Measurements from ENCODE around the gene EFNA2. TPM values are rescaled to one million over a fixed set of nuclear protein-coding genes. Genes with fewer than 3 reads are reported as not detected.

The EFNA2 gene
- total RNA-seq, 1 donor from 2014 or later = 3.8 TPM

DNA sequence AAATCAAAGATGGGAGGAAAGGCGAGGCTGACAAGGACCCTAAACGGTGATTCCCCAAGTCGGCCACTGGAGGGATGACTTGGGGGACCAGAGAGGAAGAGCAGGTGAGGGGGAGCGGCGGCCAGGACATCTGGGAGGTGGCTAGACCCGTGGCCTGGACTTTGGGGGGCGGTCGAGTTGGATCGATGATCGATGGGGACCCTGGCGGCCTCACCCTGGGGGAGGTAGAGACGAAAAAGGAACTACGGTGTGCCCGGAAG is 24.2 kb upstream of the EFNA2 start:
- TF ChIP-seq, protein P1, sequence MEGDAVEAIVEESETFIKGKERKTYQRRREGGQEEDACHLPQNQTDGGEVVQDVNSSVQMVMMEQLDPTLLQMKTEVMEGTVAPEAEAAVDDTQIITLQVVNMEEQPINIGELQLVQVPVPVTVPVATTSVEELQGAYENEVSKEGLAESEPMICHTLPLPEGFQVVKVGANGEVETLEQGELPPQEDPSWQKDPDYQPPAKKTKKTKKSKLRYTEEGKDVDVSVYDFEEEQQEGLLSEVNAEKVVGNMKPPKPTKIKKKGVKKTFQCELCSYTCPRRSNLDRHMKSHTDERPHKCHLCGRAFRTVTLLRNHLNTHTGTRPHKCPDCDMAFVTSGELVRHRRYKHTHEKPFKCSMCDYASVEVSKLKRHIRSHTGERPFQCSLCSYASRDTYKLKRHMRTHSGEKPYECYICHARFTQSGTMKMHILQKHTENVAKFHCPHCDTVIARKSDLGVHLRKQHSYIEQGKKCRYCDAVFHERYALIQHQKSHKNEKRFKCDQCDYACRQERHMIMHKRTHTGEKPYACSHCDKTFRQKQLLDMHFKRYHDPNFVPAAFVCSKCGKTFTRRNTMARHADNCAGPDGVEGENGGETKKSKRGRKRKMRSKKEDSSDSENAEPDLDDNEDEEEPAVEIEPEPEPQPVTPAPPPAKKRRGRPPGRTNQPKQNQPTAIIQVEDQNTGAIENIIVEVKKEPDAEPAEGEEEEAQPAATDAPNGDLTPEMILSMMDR (IDR thresholded peaks at IDR 0.05) = peak; percentile 26
- H3K9me3 Mint-ChIP-seq (ENCODE audit: unreplicated experiment) = no peaks in the 10 kb centered on the region
- peaks cover 17% of the 10 kb centered on the region for H3K36me3 Mint-ChIP-seq (ENCODE audit: unreplicated experiment)
- peak overlapping the region; percentile 95 for H3K27ac Mint-ChIP-seq (ENCODE audit: unreplicated experiment)
- H3K4me1 Mint-ChIP-seq (ENCODE audit: unreplicated experiment) = peaks cover 81% of the 10 kb centered on the region
- DNase-seq (ENCODE audit: extremely low spot score, unreplicated experiment) = no peak
- H3K4me3 Mint-ChIP-seq (ENCODE audit: unreplicated experiment) = peak overlapping the region; percentile 72
- no peaks in the 10 kb centered on the region for H3K27me3 Mint-ChIP-seq (ENCODE audit: unreplicated experiment)

DNA sequence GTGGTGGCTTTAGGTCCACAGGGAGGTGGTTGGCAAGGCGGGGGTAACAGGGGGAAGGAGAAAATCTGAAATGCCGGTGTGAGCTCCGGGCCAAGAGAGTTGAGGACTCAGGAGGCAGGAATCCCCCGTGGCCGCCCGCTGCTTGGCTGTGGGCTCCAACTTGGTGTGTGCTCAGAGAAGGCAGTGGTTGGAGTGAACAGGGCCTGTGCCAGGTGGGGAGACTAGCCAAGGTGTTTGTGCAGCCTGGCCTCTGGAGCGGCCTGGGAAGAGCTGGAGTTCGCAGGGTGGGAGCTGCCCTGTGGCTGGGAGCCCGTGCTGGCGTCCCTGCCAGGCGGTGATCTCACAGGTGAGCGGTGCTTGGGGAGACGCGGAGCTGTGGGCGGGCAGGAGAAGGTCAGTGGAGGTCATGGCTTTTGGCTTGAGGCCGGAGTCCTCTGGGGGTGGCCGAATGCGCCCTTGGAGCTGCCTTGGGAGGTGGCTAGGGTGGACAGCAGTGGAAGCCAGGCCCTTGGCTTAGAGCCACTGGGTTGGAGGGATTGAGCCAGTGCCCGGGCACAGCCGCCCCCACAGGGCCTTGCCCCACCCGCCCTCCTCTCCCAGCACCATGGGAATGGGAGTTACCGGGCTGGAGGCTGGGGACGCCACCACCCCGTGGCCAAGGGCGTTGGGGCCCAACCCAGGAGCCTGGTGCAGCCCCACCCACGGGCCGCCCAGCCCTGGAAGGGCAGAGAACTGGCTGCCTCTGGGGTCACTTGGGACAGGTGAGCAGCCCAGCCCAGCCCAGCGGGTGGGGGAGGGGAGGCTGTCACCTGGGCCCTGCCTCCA is 23.7 kb upstream of the EFNA2 start:
- peaks cover 78% of the 10 kb centered on the region for H3K4me1 Mint-ChIP-seq (ENCODE audit: unreplicated experiment)
- TF ChIP-seq, protein P1 (IDR thresholded peaks at IDR 0.05) = no peak
- no peaks in the 10 kb centered on the region for H3K9me3 Mint-ChIP-seq (ENCODE audit: unreplicated experiment)
- peaks cover 14% of the 10 kb centered on the region for H3K36me3 Mint-ChIP-seq (ENCODE audit: unreplicated experiment)
- H3K27ac Mint-ChIP-seq (ENCODE audit: unreplicated experiment) = peak overlapping the region; percentile 95
- DNase-seq (ENCODE audit: extremely low spot score, unreplicated experiment) = no peak
- H3K27me3 Mint-ChIP-seq (ENCODE audit: unreplicated experiment) = no peaks in the 10 kb centered on the region
- H3K4me3 Mint-ChIP-seq (ENCODE audit: unreplicated experiment) = peak overlapping the region; percentile 72

DNA sequence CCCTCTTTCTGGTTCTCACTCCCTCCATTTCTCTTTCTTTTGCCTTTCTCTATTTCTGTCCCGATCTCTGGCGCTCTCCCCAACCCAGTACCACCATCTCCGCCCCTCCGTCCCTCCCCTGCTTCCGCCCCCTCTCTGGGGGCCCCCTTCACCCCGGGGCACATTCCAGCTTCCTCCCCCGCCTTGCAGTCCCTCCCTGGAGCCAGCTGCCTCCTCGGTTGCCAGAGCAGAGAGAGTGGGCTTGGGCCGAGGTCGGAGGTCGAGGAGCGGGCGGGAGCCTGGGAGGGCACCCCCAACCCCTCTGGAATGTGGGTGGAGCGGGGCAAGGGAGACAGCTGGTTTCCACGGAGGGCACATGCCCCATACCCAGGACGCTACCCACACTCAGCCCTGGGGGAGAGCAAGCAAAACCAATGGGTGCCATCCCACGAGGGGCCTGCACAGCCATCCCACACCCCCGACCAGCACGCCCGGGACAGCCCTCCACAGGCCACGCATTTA is 23.0 kb upstream of the EFNA2 start:
- no peaks in the 10 kb centered on the region for H3K9me3 Mint-ChIP-seq (ENCODE audit: unreplicated experiment)
- H3K36me3 Mint-ChIP-seq (ENCODE audit: unreplicated experiment) = peaks cover 10% of the 10 kb centered on the region
- no peaks in the 10 kb centered on the region for H3K27me3 Mint-ChIP-seq (ENCODE audit: unreplicated experiment)
- H3K4me1 Mint-ChIP-seq (ENCODE audit: unreplicated experiment) = peaks cover 79% of the 10 kb centered on the region
- peak overlapping the region; percentile 88 for H3K27ac Mint-ChIP-seq (ENCODE audit: unreplicated experiment)
- H3K4me3 Mint-ChIP-seq (ENCODE audit: unreplicated experiment) = peak overlapping the region; percentile 35
- no peak for DNase-seq (ENCODE audit: extremely low spot score, unreplicated experiment)
- TF ChIP-seq, protein P1 (IDR thresholded peaks at IDR 0.05) = no peak

DNA sequence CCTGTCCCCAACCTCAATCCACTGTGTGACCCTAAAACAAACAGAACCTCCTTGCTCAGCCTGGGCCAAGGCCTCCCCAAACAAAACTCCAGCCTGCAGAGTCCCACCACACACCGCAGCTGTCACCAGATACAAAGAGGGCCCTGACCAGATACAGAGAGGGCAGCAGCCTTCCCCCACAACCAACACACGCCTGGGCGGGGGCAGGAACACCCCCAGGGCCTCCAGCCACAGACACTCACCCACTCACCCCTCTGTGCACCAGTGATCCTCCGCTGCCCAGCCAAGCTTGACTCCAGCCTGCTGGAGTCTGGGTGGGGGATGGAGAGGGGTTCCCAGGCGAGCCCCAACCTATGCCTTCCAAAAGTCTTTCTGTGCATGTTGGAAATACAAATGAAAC is 22.5 kb upstream of the EFNA2 start:
- Mint-ChIP-seq H3K36me3 (ENCODE audit: unreplicated experiment) (peaks cover 6% of the 10 kb centered on the region), H3K4me1 (ENCODE audit: unreplicated experiment) (peaks cover 79% of the 10 kb centered on the region), H3K9me3 (ENCODE audit: unreplicated experiment) (no peaks in the 10 kb centered on the region), H3K4me3 (ENCODE audit: unreplicated experiment) (peak overlapping the region; percentile 33), H3K27ac (ENCODE audit: unreplicated experiment) (peak overlapping the region; percentile 88), H3K27me3 (ENCODE audit: unreplicated experiment) (no peaks in the 10 kb centered on the region)
- TF ChIP-seq, protein P1 (IDR thresholded peaks at IDR 0.05) = no peak
- DNase-seq (ENCODE audit: extremely low spot score, unreplicated experiment) = no peak

DNA sequence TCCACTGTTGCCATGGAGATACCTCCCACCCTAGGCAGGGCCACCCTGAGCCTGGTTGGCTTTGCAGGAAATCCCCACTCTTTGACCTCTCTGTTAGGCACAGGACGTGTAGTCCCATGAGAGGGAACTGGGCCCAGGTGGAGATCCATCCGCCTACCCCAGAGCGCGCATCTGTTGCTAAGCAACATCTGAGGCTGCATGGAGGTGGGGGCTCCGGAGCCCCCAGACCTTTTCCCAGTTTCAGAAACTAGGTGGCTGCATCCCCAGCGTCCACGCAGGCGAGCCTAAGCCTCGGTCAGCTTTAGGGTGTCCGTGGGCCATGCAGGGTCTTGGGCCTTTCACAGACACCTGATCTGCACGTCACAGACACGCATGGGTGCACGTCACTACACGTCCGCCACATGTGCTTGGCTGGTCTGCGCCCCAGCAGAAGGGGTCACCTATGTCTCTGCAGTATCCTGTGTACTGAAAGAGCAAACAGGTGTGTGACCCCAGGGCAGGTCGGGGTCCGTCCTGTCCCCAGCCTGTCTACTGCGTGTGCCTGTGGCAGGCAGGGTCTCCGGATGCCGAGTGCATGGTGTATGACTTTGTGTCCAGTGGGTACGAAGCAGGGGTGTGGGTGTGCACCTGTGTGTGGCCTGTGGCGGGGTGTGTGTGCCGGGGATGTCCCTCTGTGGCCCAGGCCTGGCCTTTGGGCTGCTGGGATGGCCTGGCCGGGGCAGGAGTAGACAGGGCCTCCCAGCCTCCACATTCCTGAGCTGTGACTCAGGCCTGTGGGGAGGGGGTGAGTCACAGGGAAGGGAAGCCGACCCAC is 20.7 kb upstream of the EFNA2 start:
- TF ChIP-seq, protein P1 (IDR thresholded peaks at IDR 0.05) = no peak
- H3K27ac Mint-ChIP-seq (ENCODE audit: unreplicated experiment) = peak overlapping the region; percentile 94
- peak overlapping the region; percentile 38 for H3K4me3 Mint-ChIP-seq (ENCODE audit: unreplicated experiment)
- peaks cover 73% of the 10 kb centered on the region for H3K4me1 Mint-ChIP-seq (ENCODE audit: unreplicated experiment)
- no peaks in the 10 kb centered on the region for H3K9me3 Mint-ChIP-seq (ENCODE audit: unreplicated experiment)
- peaks cover under 1% of the 10 kb centered on the region for H3K36me3 Mint-ChIP-seq (ENCODE audit: unreplicated experiment)
- no peaks in the 10 kb centered on the region for H3K27me3 Mint-ChIP-seq (ENCODE audit: unreplicated experiment)
- no peak for DNase-seq (ENCODE audit: extremely low spot score, unreplicated experiment)

Measured in osteocyte (in vitro differentiated cells).